DOHH2 (cell line): Measurements from ENCODE around the gene SUSD1.
A peak's percentile ranks its signal among the peaks of the same experiment; 100 is the strongest.

Source experiments
- H3F3A ChIP-seq: fragments of 200-600 bp; sonication (generic), shearing (Covaris generic); 2 replicates; pipeline ENCODE4 v1.6.0; 2016; ENCODE audit warnings: antibody characterized with exemption, mild to moderate bottlenecking; ENCODE audit not compliant: control insufficient read depth, insufficient read depth
- H3K27ac ChIP-seq: fragments of 200-600 bp; sonication (generic); 2 replicates; pipeline ENCODE4 v1.5.1; 2014; ENCODE audit warnings: low read depth, mild to moderate bottlenecking, low read length, moderate library complexity
- H3K27me3 ChIP-seq: fragments of 200-600 bp; sonication (generic); 2 replicates; pipeline ENCODE4 v1.6.1; 2014; ENCODE audit warnings: mild to moderate bottlenecking, low read length, mixed read lengths; ENCODE audit not compliant: control insufficient read depth
- H3K36me3 ChIP-seq: fragments of 200-600 bp; sonication (generic); 2 replicates; pipeline ENCODE4 v1.6.1; 2014; ENCODE audit warnings: mild to moderate bottlenecking, low read length, moderate library complexity, mixed read lengths; ENCODE audit not compliant: control insufficient read depth
- H3K4me1 ChIP-seq: fragments of 200-600 bp; sonication (generic); 2 replicates; pipeline ENCODE4 v1.6.1; 2014; ENCODE audit warnings: mild to moderate bottlenecking, low read length, mixed read lengths; ENCODE audit not compliant: control insufficient read depth
- H3K4me2 ChIP-seq: fragments of 200-600 bp; sonication (generic); 2 replicates; pipeline ENCODE4 v1.6.0; 2014; ENCODE audit warnings: mild to moderate bottlenecking, low read length, moderate library complexity
- H3K4me3 ChIP-seq: fragments of 200-600 bp; sonication (generic); 2 replicates; pipeline ENCODE4 v1.5.1; 2014; ENCODE audit warnings: mild to moderate bottlenecking, low read length, mixed read lengths
- H3K79me2 ChIP-seq: fragments of 200-600 bp; sonication (generic); 2 replicates; pipeline ENCODE4 v1.6.1; 2014; ENCODE audit warnings: mild to moderate bottlenecking, low read length, mixed read lengths; ENCODE audit not compliant: control insufficient read depth
- H3K9me2 ChIP-seq: fragments of 200-600 bp; sonication (generic); replicated peaks from 2 replicates; pipeline ENCODE4 v1.6.1; 2014; ENCODE audit warnings: mild to moderate bottlenecking, low read length, mixed read lengths; ENCODE audit not compliant: control insufficient read depth
- H3K9me3 ChIP-seq: fragments of 200-600 bp; sonication (generic); 2 replicates; pipeline ENCODE4 v1.6.1; 2014; ENCODE audit warnings: antibody characterized with exemption, low read length, mixed read lengths; ENCODE audit not compliant: control insufficient read depth, insufficient read depth
- H4K20me1 ChIP-seq: fragments of 200-600 bp; sonication (generic); 2 replicates; pipeline ENCODE4 v1.6.0; 2014; ENCODE audit warnings: low read depth, mild to moderate bottlenecking, antibody characterized with exemption, low read length, moderate library complexity; ENCODE audit not compliant: control insufficient read depth, insufficient read depth
- CTCF ChIP-seq: fragments of 200-600 bp; sonication (generic); IDR thresholded peaks from one replicate; pipeline ENCODE4 v1.5.1; 2014; ENCODE audit warnings: antibody characterized with exemption, mild to moderate bottlenecking, low read depth, low read length; ENCODE audit not compliant: poor library complexity, severe bottlenecking
- EZH2phosphoT487 ChIP-seq: fragments of 200-600 bp; sonication (generic); IDR thresholded peaks from 2 replicates; pipeline ENCODE4 v1.6.1; 2017; ENCODE audit warnings: borderline replicate concordance, mild to moderate bottlenecking, antibody characterized with exemption, low read length, moderate library complexity, mixed read lengths

SUSD1 gene

GRCh38 chr9:112033237-112034215, 141.6 kb downstream of the SUSD1 start:
- Histone ChIP-seq H3K27ac (peak overlapping the region; percentile 95), H3K79me2 (no peaks in the 10 kb centered on the region), H4K20me1 (no peaks in the 10 kb centered on the region), H3K27me3 (no peaks in the 10 kb centered on the region), H3K9me2 (no peaks in the 10 kb centered on the region), H3K4me2 (peak overlapping the region; percentile 74), H3F3A (peaks cover 70% of the 10 kb centered on the region), H3K36me3 (no peaks in the 10 kb centered on the region), H3K4me3 (peak overlapping the region; percentile 62), H3K9me3 (no peaks in the 10 kb centered on the region), H3K4me1 (peaks cover 100% of the 10 kb centered on the region)
- no peak for TF ChIP-seq CTCF
- no peak for TF ChIP-seq EZH2phosphoT487

- Histone ChIP-seq H3K27me3 (no peaks in the 10 kb centered on the region), H3K9me3 (no peaks in the 10 kb centered on the region), H3K27ac (peak overlapping the region; percentile 95), H3K79me2 (no peaks in the 10 kb centered on the region), H3K4me3 (peak overlapping the region; percentile 62), H3K4me1 (peaks cover 97% of the 10 kb centered on the region), H4K20me1 (no peaks in the 10 kb centered on the region), H3K36me3 (no peaks in the 10 kb centered on the region), H3F3A (peaks cover 63% of the 10 kb centered on the region), H3K4me2 (peak overlapping the region; percentile 74), H3K9me2 (no peaks in the 10 kb centered on the region)
- no peak for TF ChIP-seq CTCF
- no peak for TF ChIP-seq EZH2phosphoT487
Observed at GRCh38 chr9:112032743-112033142, 142.4 kb downstream of the SUSD1 start.

- H3K27ac ChIP-seq: peak overlapping the region; percentile 95
- H3K9me3 ChIP-seq: no peaks in the 10 kb centered on the region
- no peaks in the 10 kb centered on the region for H3K36me3 ChIP-seq
- TF ChIP-seq EZH2phosphoT487: no peak
- no peak for TF ChIP-seq CTCF
- H3F3A ChIP-seq: peaks cover 55% of the 10 kb centered on the region
- no peaks in the 10 kb centered on the region for H3K9me2 ChIP-seq
- no peaks in the 10 kb centered on the region for H3K79me2 ChIP-seq
- peak overlapping the region; percentile 62 for H3K4me3 ChIP-seq
- peaks cover 90% of the 10 kb centered on the region for H3K4me1 ChIP-seq
- H4K20me1 ChIP-seq: no peaks in the 10 kb centered on the region
- peak overlapping the region; percentile 74 for H3K4me2 ChIP-seq
- H3K27me3 ChIP-seq: no peaks in the 10 kb centered on the region
Observed at GRCh38 chr9:112032009-112032408, 143.1 kb downstream of the SUSD1 start.
